Esophagus squamous epithelium (tissue), 5 donors: ENCODE results near the gene C18orf63. TPM values are rescaled to one million over a fixed set of nuclear protein-coding genes. Genes with fewer than 3 reads are reported as not detected.
A peak's percentile ranks its signal among the peaks of the same experiment; 100 is the strongest.
"Not testable (repeated sequence)": the region's sequence is repeated elsewhere in the genome, so short reads cannot be mapped to it uniquely, and the experiment has no call there.

Experiments
- DNase-seq: peaks from one replicate; lab custom pipeline; 2025; lab: John Stamatoyannopoulos, UW
- H3K27ac ChIP-seq, 4 donors: fragments of 200-600 bp; sonication (generic); one replicate each; pipeline ENCODE4 v1.5.1; 2016 to 2019; ENCODE audit warnings: mild to moderate bottlenecking in 1 of 4
- H3K27me3 ChIP-seq, 4 donors: fragments of 200-600 bp; sonication (generic); 1 replicate in 3 of 4; 2 replicates in 1 of 4; pipeline versions ENCODE4 v1.5.1 to v1.6.0; 2017 to 2021; ENCODE audit warnings: antibody characterized with exemption in 1 of 4
- H3K36me3 ChIP-seq, 3 donors: fragments of 200-600 bp; sonication (generic); one replicate each; pipeline ENCODE4 v1.5.1; 2016 to 2019
- H3K4me1 ChIP-seq, 3 donors: fragments of 200-600 bp; sonication (generic); one replicate each; pipeline ENCODE4 v1.5.1; 2017 to 2019
- H3K4me3 ChIP-seq, 4 donors: fragments of 200-600 bp; sonication (generic); 1 replicate in 3 of 4; 2 replicates in 1 of 4; pipeline ENCODE4 v1.5.1; 2016 to 2019; ENCODE audit warnings: mild to moderate bottlenecking in 2 of 4, moderate library complexity in 1 of 4
- H3K9me3 ChIP-seq, 3 donors: fragments of 200-600 bp; sonication (generic); one replicate each; pipeline ENCODE4 v1.5.1; 2016 to 2019
- POLR2A ChIP-seq, 4 donors: fragments of 450-650 bp; IDR thresholded peaks; one replicate each; pipeline ENCODE4 v1.6.1; 2017; ENCODE audit warnings: antibody characterized with exemption in 4 of 4, mild to moderate bottlenecking in 4 of 4, moderate library complexity in 3 of 4
- WGBS, 2 donors: methylation state at CpG; one replicate each; pipeline ENCODE4 v1.1.5; 2018; 5-methylcytosine and 5-hydroxymethylcytosine counted together
- intact Hi-C: fragments of 100-400 bp; cut with DNase I; formaldehyde crosslinking; loops from one replicate; pipeline ENCODE4 v1.15.0; 2022
- total RNA-seq, 4 donors: library from RNA; depleted of rRNA; stranded (reverse); fragments of >200 nt; gene quantifications; one replicate each; pipeline ENCODE4 v1.1.0, GENCODE V29; 2016
- TF ChIP-seq, protein P1 (sequence below), 6 experiments: fragments of 450-650 bp in 4 of 6; fragments of 200-600 bp in 2 of 6; sonication (generic) in 2 of 6; IDR thresholded peaks; one replicate each; pipeline ENCODE4 v1.5.1; 2016 to 2019; ENCODE audit warnings: antibody characterized with exemption in 6 of 6, mild to moderate bottlenecking in 4 of 6, moderate library complexity in 4 of 6
- donor health status: DM: yes; HTN: yes; CAD: no.

C18orf63 gene
- total RNA-seq, 4 donors from 2014 or later: not detected

- H3K4me3 ChIP-seq: no peak overlapping the region
- intact Hi-C loops: no loop called here
- TF ChIP-seq, protein P1, sequence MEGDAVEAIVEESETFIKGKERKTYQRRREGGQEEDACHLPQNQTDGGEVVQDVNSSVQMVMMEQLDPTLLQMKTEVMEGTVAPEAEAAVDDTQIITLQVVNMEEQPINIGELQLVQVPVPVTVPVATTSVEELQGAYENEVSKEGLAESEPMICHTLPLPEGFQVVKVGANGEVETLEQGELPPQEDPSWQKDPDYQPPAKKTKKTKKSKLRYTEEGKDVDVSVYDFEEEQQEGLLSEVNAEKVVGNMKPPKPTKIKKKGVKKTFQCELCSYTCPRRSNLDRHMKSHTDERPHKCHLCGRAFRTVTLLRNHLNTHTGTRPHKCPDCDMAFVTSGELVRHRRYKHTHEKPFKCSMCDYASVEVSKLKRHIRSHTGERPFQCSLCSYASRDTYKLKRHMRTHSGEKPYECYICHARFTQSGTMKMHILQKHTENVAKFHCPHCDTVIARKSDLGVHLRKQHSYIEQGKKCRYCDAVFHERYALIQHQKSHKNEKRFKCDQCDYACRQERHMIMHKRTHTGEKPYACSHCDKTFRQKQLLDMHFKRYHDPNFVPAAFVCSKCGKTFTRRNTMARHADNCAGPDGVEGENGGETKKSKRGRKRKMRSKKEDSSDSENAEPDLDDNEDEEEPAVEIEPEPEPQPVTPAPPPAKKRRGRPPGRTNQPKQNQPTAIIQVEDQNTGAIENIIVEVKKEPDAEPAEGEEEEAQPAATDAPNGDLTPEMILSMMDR (IDR thresholded peaks at IDR 0.05): no peak
- no peak for TF ChIP-seq POLR2A (IDR thresholded peaks at IDR 0.05)
- peaks cover 37 to 58% (median 42%) of the 10 kb centered on the region in 3 donors for H3K4me1 ChIP-seq
- WGBS, 2 donors: 68 to 87% methylated on average over 10 of the region's 10 CpGs
- H3K9me3 ChIP-seq: no peaks in the 10 kb centered on the region
- DNase-seq: no peak
- H3K27me3 ChIP-seq: no peaks in the 10 kb centered on the region
- peak overlapping the region in 3 of 4 donors; percentile 52 to 80 (median 69) for H3K27ac ChIP-seq
- peaks cover 0 to 5% (median 0%) of the 10 kb centered on the region in 3 donors for H3K36me3 ChIP-seq
Measured at GRCh38 chr18:74282755-74283554, 32.7 kb upstream of the C18orf63 start.

GRCh38 chr18:74283646-74284045, 32.0 kb upstream of the C18orf63 start:
- TF ChIP-seq, protein P1 (IDR thresholded peaks at IDR 0.05): no peak
- no peak for TF ChIP-seq POLR2A (IDR thresholded peaks at IDR 0.05)
- no peak overlapping the region for H3K4me3 ChIP-seq
- H3K27ac ChIP-seq: peak overlapping the region in 3 of 4 donors; percentile 17 to 80 (median 52)
- no peak for DNase-seq
- H3K36me3 ChIP-seq: peaks cover 0 to 4% (median 0%) of the 10 kb centered on the region in 3 donors
- WGBS, 2 donors: 74 to 96% methylated on average over 6 to 9 of the region's 10 CpGs
- H3K9me3 ChIP-seq: no peaks in the 10 kb centered on the region
- no peaks in the 10 kb centered on the region for H3K27me3 ChIP-seq
- intact Hi-C loops: no loop called here
- peaks cover 39 to 53% (median 41%) of the 10 kb centered on the region in 3 donors for H3K4me1 ChIP-seq

GRCh38 chr18:74284191-74284979, 31.3 kb upstream of the C18orf63 start:
- intact Hi-C loops: no loop called here
- H3K27ac ChIP-seq: peak overlapping the region; percentile 31 to 86 (median 78)
- H3K9me3 ChIP-seq: no peaks in the 10 kb centered on the region
- peaks cover 35 to 55% (median 36%) of the 10 kb centered on the region in 3 donors for H3K4me1 ChIP-seq
- WGBS, 2 donors: 55 to 66% methylated on average over 11 of the region's 11 CpGs
- TF ChIP-seq POLR2A (IDR thresholded peaks at IDR 0.05): no peak
- DNase-seq: no peak
- H3K4me3 ChIP-seq: peak overlapping the region in 1 of 4 donors; percentile 25
- H3K36me3 ChIP-seq: peaks cover 0 to 4% (median 0%) of the 10 kb centered on the region in 3 donors
- H3K27me3 ChIP-seq: no peaks in the 10 kb centered on the region

GRCh38 chr18:74284980-74285355, 30.7 kb upstream of the C18orf63 start:
- Histone ChIP-seq H3K9me3 (no peaks in the 10 kb centered on the region), H3K36me3 (peaks cover 0 to 2% (median 0%) of the 10 kb centered on the region in 3 donors), H3K4me3 (no peak overlapping the region), H3K27ac (peak overlapping the region; percentile 31 to 86 (median 78)), H3K4me1 (peaks cover 35 to 60% (median 36%) of the 10 kb centered on the region in 3 donors), H3K27me3 (no peaks in the 10 kb centered on the region)
- intact Hi-C loops: no loop called here
- 83 to 100% methylated on average over 1 of the region's 1 CpG for WGBS, 2 donors
- DNase-seq: no peak
- TF ChIP-seq, protein P1 (IDR thresholded peaks at IDR 0.05): no peak
- TF ChIP-seq POLR2A (IDR thresholded peaks at IDR 0.05): no peak

DNA sequence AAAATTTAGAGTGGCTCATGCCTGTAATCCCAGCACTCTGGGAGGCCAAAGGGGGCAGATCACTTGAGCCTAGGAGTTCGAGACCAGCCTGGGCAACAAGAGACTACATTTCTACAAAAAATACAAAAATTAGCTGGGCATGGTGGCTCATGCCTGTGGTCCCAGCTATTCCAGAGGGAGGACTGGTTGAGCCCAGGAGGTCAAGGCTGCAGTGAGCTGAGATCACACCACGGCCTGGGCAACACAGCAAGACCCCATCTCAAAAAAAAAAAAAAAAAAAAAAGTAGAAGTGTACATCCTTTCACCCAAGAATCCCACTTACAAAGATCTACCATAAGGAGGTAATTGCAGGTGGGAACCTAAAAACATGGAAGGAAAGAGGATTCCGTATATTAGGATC, 30.1 kb upstream of the C18orf63 start:
- H3K9me3 ChIP-seq, H3K4me3 ChIP-seq, H3K36me3 ChIP-seq, DNase-seq, H3K27me3 ChIP-seq, intact Hi-C loops: not testable (repeated sequence)
- H3K27ac ChIP-seq: peak overlapping the region in 3 of 4 donors; percentile 77 to 86 (median 80)
- WGBS, 2 donors: 62 to 95% methylated on average over 1 to 3 of the region's 3 CpGs
- peaks cover 37 to 66% (median 41%) of the 10 kb centered on the region in 3 donors for H3K4me1 ChIP-seq
